Hepatocyte (in vitro differentiated cells): ENCODE results near the gene HSPBP1.

Source experiments
- EZH2 ChIP-seq: fragments of 200-600 bp; sonication (generic); IDR thresholded peaks from 2 replicates; pipeline ENCODE4 v1.6.1; 2016; ENCODE audit warnings: antibody characterized with exemption, mild to moderate bottlenecking, borderline replicate concordance
- EZH2phosphoT487 ChIP-seq: fragments of 200-600 bp; sonication (generic); IDR thresholded peaks from one replicate; pipeline ENCODE4 v1.6.1; 2018; ENCODE audit warnings: antibody characterized with exemption, mild to moderate bottlenecking, low read depth, moderate library complexity; ENCODE audit not compliant: unreplicated experiment, severe bottlenecking
- TF ChIP-seq, protein P1 (sequence below): fragments of 200-600 bp; sonication (generic); IDR thresholded peaks from 2 replicates; pipeline ENCODE4 v1.5.1; 2016; ENCODE audit warnings: antibody characterized with exemption, mild to moderate bottlenecking; ENCODE audit not compliant: poor library complexity

DNA sequence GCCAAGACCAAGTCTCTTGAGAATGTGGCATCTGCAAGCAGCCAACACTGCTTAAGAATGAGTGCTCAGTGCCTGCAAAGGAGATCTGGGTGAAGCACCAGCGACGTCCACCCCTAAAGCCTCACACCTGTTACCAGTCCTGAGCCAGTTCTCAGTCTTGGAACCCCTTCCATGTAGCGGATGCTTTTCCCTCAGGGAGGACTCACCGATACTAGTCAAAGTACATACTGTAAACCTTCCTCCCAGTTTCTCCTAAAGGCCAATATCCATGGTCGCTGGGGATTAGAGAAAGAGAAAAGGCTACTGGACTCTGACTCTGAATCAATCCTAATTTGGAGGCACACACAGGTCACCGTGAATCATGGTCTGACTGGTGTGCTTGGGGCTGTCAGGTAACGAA is 66.4 kb downstream of the HSPBP1 start:
- TF ChIP-seq, protein P1, sequence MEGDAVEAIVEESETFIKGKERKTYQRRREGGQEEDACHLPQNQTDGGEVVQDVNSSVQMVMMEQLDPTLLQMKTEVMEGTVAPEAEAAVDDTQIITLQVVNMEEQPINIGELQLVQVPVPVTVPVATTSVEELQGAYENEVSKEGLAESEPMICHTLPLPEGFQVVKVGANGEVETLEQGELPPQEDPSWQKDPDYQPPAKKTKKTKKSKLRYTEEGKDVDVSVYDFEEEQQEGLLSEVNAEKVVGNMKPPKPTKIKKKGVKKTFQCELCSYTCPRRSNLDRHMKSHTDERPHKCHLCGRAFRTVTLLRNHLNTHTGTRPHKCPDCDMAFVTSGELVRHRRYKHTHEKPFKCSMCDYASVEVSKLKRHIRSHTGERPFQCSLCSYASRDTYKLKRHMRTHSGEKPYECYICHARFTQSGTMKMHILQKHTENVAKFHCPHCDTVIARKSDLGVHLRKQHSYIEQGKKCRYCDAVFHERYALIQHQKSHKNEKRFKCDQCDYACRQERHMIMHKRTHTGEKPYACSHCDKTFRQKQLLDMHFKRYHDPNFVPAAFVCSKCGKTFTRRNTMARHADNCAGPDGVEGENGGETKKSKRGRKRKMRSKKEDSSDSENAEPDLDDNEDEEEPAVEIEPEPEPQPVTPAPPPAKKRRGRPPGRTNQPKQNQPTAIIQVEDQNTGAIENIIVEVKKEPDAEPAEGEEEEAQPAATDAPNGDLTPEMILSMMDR, result no peak
- TF ChIP-seq EZH2, result no peak
- no peak for TF ChIP-seq EZH2phosphoT487
